ENCODE measurements around the gene ULK3.

ULK3 gene

DNA sequence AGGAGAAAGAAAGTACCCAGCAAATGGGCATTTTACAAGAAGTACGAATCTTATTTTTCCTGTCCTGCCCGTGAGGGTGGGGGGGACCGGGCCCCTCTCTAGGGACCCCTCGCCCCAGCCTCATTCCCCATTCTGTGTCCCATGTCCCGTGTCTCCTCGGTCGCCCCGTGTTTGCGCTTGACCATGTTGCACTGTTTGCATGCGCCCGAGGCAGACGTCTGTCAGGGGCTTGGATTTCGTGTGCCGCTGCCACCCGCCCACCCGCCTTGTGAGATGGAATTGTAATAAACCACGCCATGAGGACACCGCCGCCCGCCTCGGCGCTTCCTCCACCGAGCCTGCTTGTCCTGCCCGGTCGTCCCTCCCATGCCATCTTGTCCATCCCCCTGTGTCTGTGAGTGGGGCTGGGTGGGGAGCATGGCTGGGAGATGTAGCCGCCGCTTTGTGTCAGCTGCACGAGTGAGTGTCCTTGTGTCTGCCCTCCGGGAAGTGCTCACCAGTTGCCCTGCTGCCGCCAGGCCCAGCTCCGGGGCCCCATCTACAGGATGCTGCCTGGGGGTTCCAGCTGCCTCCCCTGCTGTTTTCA, 40.0 kb downstream of the ULK3 start:
- H4K20me1 ChIP-seq (ENCODE audit: insufficient read depth, low read length) = peaks cover 62% of the 10 kb centered on the region
- H3K4me2 ChIP-seq (ENCODE audit: low read length) = no peak overlapping the region
- peaks cover 31% of the 10 kb centered on the region for H3K4me1 ChIP-seq (ENCODE audit: low read length)
- TF ChIP-seq, protein P1, sequence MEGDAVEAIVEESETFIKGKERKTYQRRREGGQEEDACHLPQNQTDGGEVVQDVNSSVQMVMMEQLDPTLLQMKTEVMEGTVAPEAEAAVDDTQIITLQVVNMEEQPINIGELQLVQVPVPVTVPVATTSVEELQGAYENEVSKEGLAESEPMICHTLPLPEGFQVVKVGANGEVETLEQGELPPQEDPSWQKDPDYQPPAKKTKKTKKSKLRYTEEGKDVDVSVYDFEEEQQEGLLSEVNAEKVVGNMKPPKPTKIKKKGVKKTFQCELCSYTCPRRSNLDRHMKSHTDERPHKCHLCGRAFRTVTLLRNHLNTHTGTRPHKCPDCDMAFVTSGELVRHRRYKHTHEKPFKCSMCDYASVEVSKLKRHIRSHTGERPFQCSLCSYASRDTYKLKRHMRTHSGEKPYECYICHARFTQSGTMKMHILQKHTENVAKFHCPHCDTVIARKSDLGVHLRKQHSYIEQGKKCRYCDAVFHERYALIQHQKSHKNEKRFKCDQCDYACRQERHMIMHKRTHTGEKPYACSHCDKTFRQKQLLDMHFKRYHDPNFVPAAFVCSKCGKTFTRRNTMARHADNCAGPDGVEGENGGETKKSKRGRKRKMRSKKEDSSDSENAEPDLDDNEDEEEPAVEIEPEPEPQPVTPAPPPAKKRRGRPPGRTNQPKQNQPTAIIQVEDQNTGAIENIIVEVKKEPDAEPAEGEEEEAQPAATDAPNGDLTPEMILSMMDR (IDR thresholded peaks at IDR 0.05; ENCODE audit: low read depth, low read length) = no peak
- peaks cover 39% of the 10 kb centered on the region for H3K79me2 ChIP-seq (ENCODE audit: low read length)
- H3K9ac ChIP-seq (ENCODE audit: low read length) = no peak overlapping the region
- no peak overlapping the region for H3K27ac ChIP-seq (ENCODE audit: low read length)
- no peak overlapping the region for H2AFZ ChIP-seq (ENCODE audit: low read depth, low read length)
- no peaks in the 10 kb centered on the region for H3K27me3 ChIP-seq (ENCODE audit: low read depth, low read length)
- no peaks in the 10 kb centered on the region for H3K9me3 ChIP-seq (ENCODE audit: insufficient read depth, low read length)
- peaks cover 68% of the 10 kb centered on the region for H3K36me3 ChIP-seq (replicated peaks; ENCODE audit: low read depth, low read length)
- no peak overlapping the region for H3K4me3 ChIP-seq (ENCODE audit: low read length)

DNA sequence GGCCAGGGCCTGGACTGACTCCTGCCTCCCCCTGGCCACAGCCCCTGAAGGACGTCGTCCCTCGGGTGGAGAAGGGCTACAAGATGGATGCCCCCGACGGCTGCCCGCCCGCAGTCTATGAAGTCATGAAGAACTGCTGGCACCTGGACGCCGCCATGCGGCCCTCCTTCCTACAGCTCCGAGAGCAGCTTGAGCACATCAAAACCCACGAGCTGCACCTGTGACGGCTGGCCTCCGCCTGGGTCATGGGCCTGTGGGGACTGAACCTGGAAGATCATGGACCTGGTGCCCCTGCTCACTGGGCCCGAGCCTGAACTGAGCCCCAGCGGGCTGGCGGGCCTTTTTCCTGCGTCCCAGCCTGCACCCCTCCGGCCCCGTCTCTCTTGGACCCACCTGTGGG, 40.7 kb downstream of the ULK3 start:
- TF ChIP-seq EZH2phosphoT487 (IDR thresholded peaks at IDR 0.05; ENCODE audit: low read depth) = no peak
- H4K20me1 ChIP-seq (ENCODE audit: insufficient read depth, low read length) = peaks cover 68% of the 10 kb centered on the region
- no peak overlapping the region for H3K4me3 ChIP-seq (ENCODE audit: low read length)
- peaks cover 75% of the 10 kb centered on the region for H3K36me3 ChIP-seq (replicated peaks; ENCODE audit: low read depth, low read length)
- no peak overlapping the region for H3K27ac ChIP-seq (ENCODE audit: low read length)
- H3K4me2 ChIP-seq (ENCODE audit: low read length) = no peak overlapping the region
- no peaks in the 10 kb centered on the region for H3K9me3 ChIP-seq (ENCODE audit: insufficient read depth, low read length)
- H3K79me2 ChIP-seq (ENCODE audit: low read length) = peaks cover 46% of the 10 kb centered on the region
- H2AFZ ChIP-seq (ENCODE audit: low read depth, low read length) = no peak overlapping the region
- peaks cover 36% of the 10 kb centered on the region for H3K4me1 ChIP-seq (ENCODE audit: low read length)
- H3K9ac ChIP-seq (ENCODE audit: low read length) = no peak overlapping the region
- no peaks in the 10 kb centered on the region for H3K27me3 ChIP-seq (ENCODE audit: low read depth, low read length)

DNA sequence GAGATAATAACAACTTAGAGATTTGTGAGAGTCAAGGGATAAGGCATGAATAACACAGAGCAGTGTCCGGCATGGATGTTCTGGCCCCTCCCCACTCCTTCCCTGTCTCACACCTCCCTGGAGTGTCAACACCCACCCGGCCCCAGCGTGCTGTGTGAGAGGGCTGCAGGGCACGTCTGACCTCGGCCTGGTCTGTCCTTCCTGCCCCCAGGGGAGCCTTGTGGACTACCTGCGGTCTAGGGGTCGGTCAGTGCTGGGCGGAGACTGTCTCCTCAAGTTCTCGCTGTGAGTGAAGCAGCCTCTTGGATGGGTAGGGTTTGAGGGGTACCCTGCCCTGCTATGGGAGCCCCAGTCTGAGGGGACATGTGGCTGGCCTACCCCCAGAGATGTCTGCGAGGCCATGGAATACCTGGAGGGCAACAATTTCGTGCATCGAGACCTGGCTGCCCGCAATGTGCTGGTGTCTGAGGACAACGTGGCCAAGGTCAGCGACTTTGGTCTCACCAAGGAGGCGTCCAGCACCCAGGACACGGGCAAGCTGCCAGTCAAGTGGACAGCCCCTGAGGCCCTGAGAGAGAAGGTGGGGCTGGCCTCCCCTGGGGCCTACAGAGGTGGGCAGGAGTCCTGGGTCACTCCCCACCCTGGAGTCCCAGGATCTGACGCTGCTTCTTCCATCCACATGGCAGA, 41.5 kb downstream of the ULK3 start:
- Histone ChIP-seq H3K4me1 (ENCODE audit: low read length) (peaks cover 44% of the 10 kb centered on the region), H3K27ac (ENCODE audit: low read length) (peak overlapping the region; percentile 72), H3K27me3 (ENCODE audit: low read depth, low read length) (no peaks in the 10 kb centered on the region), H3K9me3 (ENCODE audit: insufficient read depth, low read length) (no peaks in the 10 kb centered on the region), H2AFZ (ENCODE audit: low read depth, low read length) (no peak overlapping the region), H3K36me3 (replicated peaks; ENCODE audit: low read depth, low read length) (peaks cover 76% of the 10 kb centered on the region), H3K4me3 (ENCODE audit: low read length) (no peak overlapping the region), H3K9ac (ENCODE audit: low read length) (no peak overlapping the region), H3K4me2 (ENCODE audit: low read length) (no peak overlapping the region), H4K20me1 (ENCODE audit: insufficient read depth, low read length) (peaks cover 77% of the 10 kb centered on the region), H3K79me2 (ENCODE audit: low read length) (peaks cover 54% of the 10 kb centered on the region)
- TF ChIP-seq, protein P1 (IDR thresholded peaks at IDR 0.05; ENCODE audit: low read depth, low read length) = no peak
- TF ChIP-seq EZH2phosphoT487 (IDR thresholded peaks at IDR 0.05; ENCODE audit: low read depth) = no peak

DNA sequence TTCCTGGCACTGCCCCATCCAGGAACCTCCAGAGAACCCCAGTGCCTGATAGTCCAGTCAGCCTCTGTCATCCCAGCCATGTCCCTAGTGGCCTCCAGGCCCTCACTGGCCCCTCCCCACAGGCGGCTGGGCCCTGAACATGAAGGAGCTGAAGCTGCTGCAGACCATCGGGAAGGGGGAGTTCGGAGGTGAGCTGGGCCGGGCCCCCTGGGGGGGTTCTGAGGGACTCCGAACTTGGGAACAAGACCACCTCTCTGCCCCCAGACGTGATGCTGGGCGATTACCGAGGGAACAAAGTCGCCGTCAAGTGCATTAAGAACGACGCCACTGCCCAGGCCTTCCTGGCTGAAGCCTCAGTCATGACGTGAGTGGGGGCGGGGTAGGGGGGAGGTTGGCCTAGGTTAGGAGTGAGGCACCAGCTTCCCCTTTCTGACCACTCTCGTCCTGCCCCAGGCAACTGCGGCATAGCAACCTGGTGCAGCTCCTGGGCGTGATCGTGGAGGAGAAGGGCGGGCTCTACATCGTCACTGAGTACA, 42.3 kb downstream of the ULK3 start:
- no peak for TF ChIP-seq EZH2phosphoT487 (IDR thresholded peaks at IDR 0.05; ENCODE audit: low read depth)
- TF ChIP-seq, protein P1 (IDR thresholded peaks at IDR 0.05; ENCODE audit: low read depth, low read length) = no peak
- H3K27me3 ChIP-seq (ENCODE audit: low read depth, low read length) = no peaks in the 10 kb centered on the region
- H3K9me3 ChIP-seq (ENCODE audit: insufficient read depth, low read length) = no peaks in the 10 kb centered on the region
- H3K79me2 ChIP-seq (ENCODE audit: low read length) = peaks cover 63% of the 10 kb centered on the region
- peak overlapping the region; percentile 44; the same call in 1 of the 2 replicates for H3K9ac ChIP-seq (ENCODE audit: low read length)
- H3K36me3 ChIP-seq (replicated peaks; ENCODE audit: low read depth, low read length) = peaks cover 81% of the 10 kb centered on the region
- peaks cover 84% of the 10 kb centered on the region for H4K20me1 ChIP-seq (ENCODE audit: insufficient read depth, low read length)
- peaks cover 51% of the 10 kb centered on the region for H3K4me1 ChIP-seq (ENCODE audit: low read length)
- H3K27ac ChIP-seq (ENCODE audit: low read length) = peak overlapping the region; percentile 72
- H3K4me3 ChIP-seq (ENCODE audit: low read length) = no peak overlapping the region
- no peak overlapping the region for H2AFZ ChIP-seq (ENCODE audit: low read depth, low read length)
- H3K4me2 ChIP-seq (ENCODE audit: low read length) = peak overlapping the region; percentile 12; the same call in 1 of the 2 replicates

All from OCI-LY3 (cell line).